Liver (tissue), 9 donors: ENCODE data around the gene IL10RB. TPM values are rescaled to one million over a fixed set of nuclear protein-coding genes. Genes with fewer than 3 reads are reported as not detected.

ENCODE experiments used
- DNase-seq: peaks from one replicate; pipeline ENCODE4 v3.0.0-alpha.2; 2017; ENCODE audit warnings: low spot score
- H3K27ac ChIP-seq, 2 donors: one replicate each; pipeline ENCODE4 v1.7.0; 2013; ENCODE audit warnings: inconsistent platforms in 2 of 2, low read length in 2 of 2, control low read depth in 1 of 2, low read depth in 1 of 2, mild to moderate bottlenecking in 1 of 2
- H3K27me3 ChIP-seq, 4 donors: one replicate each; pipeline versions ENCODE4 v1.6.1 to v1.7.0; 2013; ENCODE audit warnings: low read length in 3 of 4, inconsistent platforms in 1 of 4, mild to moderate bottlenecking in 1 of 4, moderate library complexity in 1 of 4; ENCODE audit not compliant: control insufficient read depth in 4 of 4, insufficient read depth in 4 of 4
- H3K36me3 ChIP-seq, 4 donors: one replicate each; pipeline versions ENCODE4 v1.6.1 to v1.7.0; 2013; ENCODE audit warnings: low read length in 3 of 4, mild to moderate bottlenecking in 3 of 4, low read depth in 1 of 4, moderate library complexity in 1 of 4; ENCODE audit not compliant: control insufficient read depth in 4 of 4, insufficient read depth in 3 of 4
- H3K4me1 ChIP-seq, 4 donors: one replicate each; pipeline versions ENCODE4 v1.6.1 to v1.7.0; 2013; ENCODE audit warnings: low read length in 3 of 4, mild to moderate bottlenecking in 3 of 4, moderate library complexity in 1 of 4; ENCODE audit not compliant: control insufficient read depth in 4 of 4, insufficient read depth in 4 of 4
- H3K4me3 ChIP-seq, 3 donors: one replicate each; pipeline versions ENCODE4 v1.6.1 to v1.7.0; 2013; ENCODE audit warnings: low read length in 3 of 3, control low read depth in 1 of 3, low read depth in 1 of 3, mild to moderate bottlenecking in 1 of 3
- H3K9ac ChIP-seq, 2 donors: one replicate each; pipeline ENCODE4 v1.7.0; 2013; ENCODE audit warnings: low read length in 2 of 2, mild to moderate bottlenecking in 2 of 2, moderate library complexity in 2 of 2, control low read depth in 1 of 2, low read depth in 1 of 2
- H3K9me3 ChIP-seq, 4 donors: one replicate each; pipeline versions ENCODE4 v1.6.1 to v1.7.0; 2013; ENCODE audit warnings: low read length in 3 of 4; ENCODE audit not compliant: control insufficient read depth in 4 of 4
- EGR1 ChIP-seq, 2 donors: IDR thresholded peaks; 2 replicates each; pipeline ENCODE4 v1.6.1; 2016 to 2018; ENCODE audit warnings: antibody characterized with exemption in 2 of 2, low read depth in 2 of 2
- FOXA1 ChIP-seq: IDR thresholded peaks from 2 replicates; pipeline ENCODE4 v1.6.1; 2016; ENCODE audit warnings: antibody characterized with exemption
- FOXA2 ChIP-seq: IDR thresholded peaks from 2 replicates; pipeline ENCODE4 v1.6.1; 2016; ENCODE audit warnings: antibody characterized with exemption
- GABPA ChIP-seq, 2 donors: IDR thresholded peaks in 1 of 2; conservative IDR thresholded peaks in 1 of 2; 2 replicates each; pipeline ENCODE4 v1.6.1; 2016; ENCODE audit warnings: antibody characterized with exemption in 2 of 2, mild to moderate bottlenecking in 1 of 2, moderate library complexity in 1 of 2
- HNF4A ChIP-seq, 2 donors: conservative IDR thresholded peaks; 2 replicates each; pipeline ENCODE4 v1.6.1; 2016; ENCODE audit warnings: antibody characterized with exemption in 2 of 2, mild to moderate bottlenecking in 2 of 2
- HNF4G ChIP-seq: IDR thresholded peaks from 2 replicates; pipeline ENCODE4 v1.6.1; 2016; ENCODE audit warnings: antibody characterized with exemption
- JUND ChIP-seq, 2 donors: IDR thresholded peaks; 2 replicates each; pipeline ENCODE4 v1.6.1; 2016; ENCODE audit warnings: antibody characterized with exemption in 2 of 2
- NR2F2 ChIP-seq: IDR thresholded peaks from 2 replicates; pipeline ENCODE4 v1.6.1; 2016; ENCODE audit warnings: antibody characterized with exemption
- RAD21 ChIP-seq, 2 donors: IDR thresholded peaks; 2 replicates each; pipeline ENCODE4 v1.6.1; 2016; ENCODE audit warnings: antibody characterized with exemption in 2 of 2, mild to moderate bottlenecking in 2 of 2
- RXRA ChIP-seq, 2 donors: IDR thresholded peaks; 2 replicates each; pipeline ENCODE4 v1.6.1; 2017 to 2018; ENCODE audit warnings: antibody characterized with exemption in 2 of 2, mild to moderate bottlenecking in 1 of 2
- SP1 ChIP-seq: IDR thresholded peaks from 2 replicates; pipeline ENCODE4 v1.6.1; 2018; ENCODE audit warnings: antibody characterized with exemption, mild to moderate bottlenecking
- TAF1 ChIP-seq: conservative IDR thresholded peaks from 2 replicates; pipeline ENCODE4 v1.6.1; 2016; ENCODE audit warnings: antibody characterized with exemption, mild to moderate bottlenecking
- YY1 ChIP-seq: IDR thresholded peaks from 2 replicates; pipeline ENCODE4 v1.6.1; 2016; ENCODE audit warnings: antibody characterized with exemption, mild to moderate bottlenecking
- WGBS: extraction: QIAGEN DNeasy Blood & Tissue Kit; methylation state at CpG from one replicate; pipeline ENCODE4 v1.1.7; 2013; 5-methylcytosine and 5-hydroxymethylcytosine counted together
- polyA plus RNA-seq, 2 donors: library from polyadenylated mRNA; stranded (reverse) in 1 of 2; unstranded in 1 of 2; fragments of 200-250 nt in 1 of 2; fragments of >200 nt in 1 of 2; fragmentation: Nextera tagmentation in 1 of 2; extraction: Ambion mirVana in 1 of 2; gene quantifications; one replicate each; pipeline versions ENCODE4 v1.2.1 to v1.2.3, GENCODE V29; 2013 to 2015
- total RNA-seq, 2 donors: library from RNA; depleted of rRNA; stranded (reverse); fragments of >200 nt; gene quantifications; one replicate each; pipeline ENCODE4 v1.2.3, GENCODE V29; 2014
- TF ChIP-seq, protein P1 (sequence below): fragments of 150-350 bp; IDR thresholded peaks from 2 replicates; pipeline ENCODE4 v1.5.1; 2017; ENCODE audit warnings: improper control_type of control experiment, low read depth, low read length; ENCODE audit not compliant: missing input control
- TF ChIP-seq, protein P2 (sequence below): IDR thresholded peaks from 2 replicates; pipeline ENCODE4 v1.6.1; 2016; ENCODE audit warnings: antibody characterized with exemption
- TF ChIP-seq, protein P3 (sequence below): IDR thresholded peaks from 2 replicates; pipeline ENCODE4 v1.6.1; 2016; ENCODE audit warnings: antibody characterized with exemption, mild to moderate bottlenecking
- TF ChIP-seq, protein P4 (sequence below): IDR thresholded peaks from 2 replicates; pipeline ENCODE4 v1.6.1; 2016; ENCODE audit warnings: antibody characterized with exemption
- TF ChIP-seq, protein P5 (sequence below): IDR thresholded peaks from 2 replicates; pipeline ENCODE4 v1.6.1; 2016; ENCODE audit warnings: antibody characterized with exemption
- donor health status: healthy.
- donor health status: healthy.
- donor health status: healthy.
- donor health status: healthy.
- donor health status: healthy.

The IL10RB gene
- total and polyA plus RNA-seq, 4 donors, result 16.1 to 22.1 (median 18.8) TPM

DNA sequence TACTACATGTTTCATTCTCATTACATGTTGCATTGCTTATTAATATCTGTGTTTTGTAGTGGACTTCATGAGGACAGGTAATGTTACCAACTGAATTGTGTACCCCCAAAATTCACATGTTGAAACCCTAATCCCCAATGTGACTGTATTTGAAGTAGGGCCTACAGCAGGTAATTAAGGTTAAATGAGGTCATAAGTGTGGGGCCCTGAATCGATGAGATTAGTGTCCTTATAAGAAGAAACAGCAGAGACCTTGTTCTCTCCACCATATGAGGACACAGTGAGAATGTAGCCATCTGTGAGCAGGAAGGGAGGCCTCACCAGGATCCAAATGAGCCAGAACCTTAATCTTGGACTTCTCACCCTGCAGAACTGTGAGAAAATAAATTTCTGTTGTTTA lies 43.6 kb downstream of the IL10RB start (continued):
- TF ChIP-seq, protein P1, sequence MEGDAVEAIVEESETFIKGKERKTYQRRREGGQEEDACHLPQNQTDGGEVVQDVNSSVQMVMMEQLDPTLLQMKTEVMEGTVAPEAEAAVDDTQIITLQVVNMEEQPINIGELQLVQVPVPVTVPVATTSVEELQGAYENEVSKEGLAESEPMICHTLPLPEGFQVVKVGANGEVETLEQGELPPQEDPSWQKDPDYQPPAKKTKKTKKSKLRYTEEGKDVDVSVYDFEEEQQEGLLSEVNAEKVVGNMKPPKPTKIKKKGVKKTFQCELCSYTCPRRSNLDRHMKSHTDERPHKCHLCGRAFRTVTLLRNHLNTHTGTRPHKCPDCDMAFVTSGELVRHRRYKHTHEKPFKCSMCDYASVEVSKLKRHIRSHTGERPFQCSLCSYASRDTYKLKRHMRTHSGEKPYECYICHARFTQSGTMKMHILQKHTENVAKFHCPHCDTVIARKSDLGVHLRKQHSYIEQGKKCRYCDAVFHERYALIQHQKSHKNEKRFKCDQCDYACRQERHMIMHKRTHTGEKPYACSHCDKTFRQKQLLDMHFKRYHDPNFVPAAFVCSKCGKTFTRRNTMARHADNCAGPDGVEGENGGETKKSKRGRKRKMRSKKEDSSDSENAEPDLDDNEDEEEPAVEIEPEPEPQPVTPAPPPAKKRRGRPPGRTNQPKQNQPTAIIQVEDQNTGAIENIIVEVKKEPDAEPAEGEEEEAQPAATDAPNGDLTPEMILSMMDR, result no peak
- no peak for TF ChIP-seq SP1
- TF ChIP-seq YY1, result no peak

DNA sequence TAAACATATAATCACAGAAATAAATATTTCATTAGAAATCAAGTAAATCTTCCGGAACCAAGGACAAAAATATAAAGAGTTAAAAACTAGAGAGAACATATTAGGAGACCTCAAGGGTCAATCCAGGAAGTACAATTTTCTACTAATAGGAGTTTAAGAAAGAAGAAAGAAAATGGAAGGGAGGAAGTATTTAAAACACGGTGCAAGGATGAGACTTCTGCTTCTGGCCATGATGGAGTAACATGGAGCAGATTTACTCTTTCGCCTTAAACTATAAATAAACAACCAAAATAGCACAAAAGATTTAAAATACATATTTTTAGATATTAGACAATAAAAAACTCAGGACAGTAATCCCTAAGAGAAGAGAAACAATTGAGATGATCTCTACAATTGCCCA lies 46.0 kb downstream of the IL10RB start:
- Histone ChIP-seq H3K9me3 (no peaks in the 10 kb centered on the region), H3K4me1 (no peaks in the 10 kb centered on the region), H3K36me3 (no peaks in the 10 kb centered on the region), H3K9ac (no peak overlapping the region), H3K27ac (no peak overlapping the region), H3K4me3 (no peak overlapping the region), H3K27me3 (no peaks in the 10 kb centered on the region)
- TF ChIP-seq, protein P2, sequence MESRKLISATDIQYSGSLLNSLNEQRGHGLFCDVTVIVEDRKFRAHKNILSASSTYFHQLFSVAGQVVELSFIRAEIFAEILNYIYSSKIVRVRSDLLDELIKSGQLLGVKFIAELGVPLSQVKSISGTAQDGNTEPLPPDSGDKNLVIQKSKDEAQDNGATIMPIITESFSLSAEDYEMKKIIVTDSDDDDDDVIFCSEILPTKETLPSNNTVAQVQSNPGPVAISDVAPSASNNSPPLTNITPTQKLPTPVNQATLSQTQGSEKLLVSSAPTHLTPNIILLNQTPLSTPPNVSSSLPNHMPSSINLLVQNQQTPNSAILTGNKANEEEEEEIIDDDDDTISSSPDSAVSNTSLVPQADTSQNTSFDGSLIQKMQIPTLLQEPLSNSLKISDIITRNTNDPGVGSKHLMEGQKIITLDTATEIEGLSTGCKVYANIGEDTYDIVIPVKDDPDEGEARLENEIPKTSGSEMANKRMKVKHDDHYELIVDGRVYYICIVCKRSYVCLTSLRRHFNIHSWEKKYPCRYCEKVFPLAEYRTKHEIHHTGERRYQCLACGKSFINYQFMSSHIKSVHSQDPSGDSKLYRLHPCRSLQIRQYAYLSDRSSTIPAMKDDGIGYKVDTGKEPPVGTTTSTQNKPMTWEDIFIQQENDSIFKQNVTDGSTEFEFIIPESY, result no peak
- TF ChIP-seq FOXA2 (no peak), YY1 (no peak), SP1 (no peak), JUND (IDR thresholded peaks at IDR 0.05) (no peak), RAD21 (IDR thresholded peaks at IDR 0.05) (no peak), HNF4G (no peak), RXRA (IDR thresholded peaks at IDR 0.05) (no peak), HNF4A (conservative IDR thresholded peaks at IDR 0.05) (no peak), FOXA1 (no peak), EGR1 (IDR thresholded peaks at IDR 0.05; ENCODE audit: low read depth in 2 of 2) (no peak), GABPA (IDR thresholded peaks at IDR 0.05 in 1 of 2, conservative IDR thresholded peaks at IDR 0.05 in 1 of 2) (no peak), NR2F2 (no peak), TAF1 (no peak)
- TF ChIP-seq, protein P3, sequence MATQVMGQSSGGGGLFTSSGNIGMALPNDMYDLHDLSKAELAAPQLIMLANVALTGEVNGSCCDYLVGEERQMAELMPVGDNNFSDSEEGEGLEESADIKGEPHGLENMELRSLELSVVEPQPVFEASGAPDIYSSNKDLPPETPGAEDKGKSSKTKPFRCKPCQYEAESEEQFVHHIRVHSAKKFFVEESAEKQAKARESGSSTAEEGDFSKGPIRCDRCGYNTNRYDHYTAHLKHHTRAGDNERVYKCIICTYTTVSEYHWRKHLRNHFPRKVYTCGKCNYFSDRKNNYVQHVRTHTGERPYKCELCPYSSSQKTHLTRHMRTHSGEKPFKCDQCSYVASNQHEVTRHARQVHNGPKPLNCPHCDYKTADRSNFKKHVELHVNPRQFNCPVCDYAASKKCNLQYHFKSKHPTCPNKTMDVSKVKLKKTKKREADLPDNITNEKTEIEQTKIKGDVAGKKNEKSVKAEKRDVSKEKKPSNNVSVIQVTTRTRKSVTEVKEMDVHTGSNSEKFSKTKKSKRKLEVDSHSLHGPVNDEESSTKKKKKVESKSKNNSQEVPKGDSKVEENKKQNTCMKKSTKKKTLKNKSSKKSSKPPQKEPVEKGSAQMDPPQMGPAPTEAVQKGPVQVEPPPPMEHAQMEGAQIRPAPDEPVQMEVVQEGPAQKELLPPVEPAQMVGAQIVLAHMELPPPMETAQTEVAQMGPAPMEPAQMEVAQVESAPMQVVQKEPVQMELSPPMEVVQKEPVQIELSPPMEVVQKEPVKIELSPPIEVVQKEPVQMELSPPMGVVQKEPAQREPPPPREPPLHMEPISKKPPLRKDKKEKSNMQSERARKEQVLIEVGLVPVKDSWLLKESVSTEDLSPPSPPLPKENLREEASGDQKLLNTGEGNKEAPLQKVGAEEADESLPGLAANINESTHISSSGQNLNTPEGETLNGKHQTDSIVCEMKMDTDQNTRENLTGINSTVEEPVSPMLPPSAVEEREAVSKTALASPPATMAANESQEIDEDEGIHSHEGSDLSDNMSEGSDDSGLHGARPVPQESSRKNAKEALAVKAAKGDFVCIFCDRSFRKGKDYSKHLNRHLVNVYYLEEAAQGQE, result no peak
- TF ChIP-seq, protein P1, result no peak
- TF ChIP-seq, protein P4, sequence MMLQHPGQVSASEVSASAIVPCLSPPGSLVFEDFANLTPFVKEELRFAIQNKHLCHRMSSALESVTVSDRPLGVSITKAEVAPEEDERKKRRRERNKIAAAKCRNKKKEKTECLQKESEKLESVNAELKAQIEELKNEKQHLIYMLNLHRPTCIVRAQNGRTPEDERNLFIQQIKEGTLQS, result no peak
- TF ChIP-seq, protein P5, sequence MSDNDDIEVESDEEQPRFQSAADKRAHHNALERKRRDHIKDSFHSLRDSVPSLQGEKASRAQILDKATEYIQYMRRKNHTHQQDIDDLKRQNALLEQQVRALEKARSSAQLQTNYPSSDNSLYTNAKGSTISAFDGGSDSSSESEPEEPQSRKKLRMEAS, result no peak
- no peak for DNase-seq
- 89% methylated on average over 3 of the region's 3 CpGs for WGBS
